HG02798 (cell line): ENCODE data around the gene ATG9B.
A peak's percentile ranks its signal among the peaks of the same experiment; 100 is the strongest.

Source experiments
- ATAC-seq: cut with Tn5 transposase; IDR thresholded peaks from one replicate; pipeline ENCODE4 v1.9.1; 2021; ENCODE audit warnings: mild to moderate bottlenecking; ENCODE audit not compliant: unreplicated experiment, poor library complexity

ATG9B gene

DNA sequence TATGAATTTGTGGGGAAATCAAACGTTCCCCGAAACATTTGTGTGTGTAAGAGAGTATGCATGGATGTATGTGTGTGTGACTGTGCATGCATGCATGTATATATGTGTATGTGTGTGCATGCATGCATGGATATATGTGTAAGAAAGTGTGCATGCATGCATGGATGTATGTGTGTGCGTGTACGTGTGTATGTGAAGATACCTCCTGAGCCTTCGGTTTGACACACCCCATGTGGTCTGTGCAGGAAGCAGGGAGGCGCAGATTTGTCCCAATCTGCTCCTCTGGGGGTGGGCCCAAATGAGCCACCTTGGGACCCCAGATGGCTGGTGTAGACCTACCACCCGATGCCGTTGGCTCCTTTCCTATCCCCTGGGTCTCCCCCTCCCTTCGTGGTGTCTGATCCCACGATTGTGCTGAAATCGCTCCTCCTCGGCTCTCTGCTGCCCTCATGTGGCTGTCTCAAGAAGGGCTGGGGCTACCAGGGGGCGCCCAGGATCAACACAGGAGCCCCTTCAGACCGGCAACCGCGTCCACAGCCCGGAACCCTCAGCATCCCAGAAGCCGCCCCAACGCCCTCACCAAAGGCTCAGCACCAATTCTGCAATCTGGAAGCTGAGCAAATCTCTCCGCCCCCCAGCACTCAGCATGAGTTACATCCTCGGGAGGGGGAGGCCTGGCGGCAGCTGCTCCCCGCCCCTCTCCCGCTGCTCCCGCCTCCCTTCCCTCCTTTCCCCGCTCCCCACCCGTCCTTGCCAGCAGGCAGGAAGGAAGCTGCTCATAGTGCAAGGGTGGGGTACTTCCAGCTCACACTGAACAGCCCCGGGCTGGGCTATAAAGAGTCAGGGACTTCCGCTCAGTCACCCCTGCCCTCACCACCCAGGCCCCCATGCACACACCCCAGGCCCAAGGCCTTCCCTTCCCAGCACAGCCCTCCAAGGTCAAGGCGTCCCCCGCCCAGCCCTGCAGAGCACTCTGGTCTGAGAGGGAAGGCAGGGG lies 35.8 kb downstream of the ATG9B start:
- ATAC-seq, result no peak

DNA sequence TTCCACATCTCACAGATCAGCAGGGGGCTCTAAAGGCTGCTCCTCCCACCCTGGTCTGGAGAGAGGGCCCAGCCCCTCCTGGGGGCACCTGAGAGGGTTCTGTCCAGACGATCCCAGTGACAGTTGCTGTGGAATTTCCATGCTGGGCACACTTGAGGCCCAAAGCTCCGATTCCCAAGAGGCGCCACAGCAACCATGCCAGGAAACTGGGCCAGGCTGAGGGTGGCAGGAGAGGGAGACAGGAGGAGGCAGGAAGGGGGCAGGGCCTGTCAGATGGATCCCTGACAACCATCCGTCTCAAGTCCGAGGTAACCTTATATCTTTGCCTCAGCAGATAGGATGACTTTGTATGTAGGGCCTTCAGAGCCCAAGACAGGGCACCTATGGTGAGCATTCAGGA lies 37.7 kb downstream of the ATG9B start:
- ATAC-seq, result no peak

DNA sequence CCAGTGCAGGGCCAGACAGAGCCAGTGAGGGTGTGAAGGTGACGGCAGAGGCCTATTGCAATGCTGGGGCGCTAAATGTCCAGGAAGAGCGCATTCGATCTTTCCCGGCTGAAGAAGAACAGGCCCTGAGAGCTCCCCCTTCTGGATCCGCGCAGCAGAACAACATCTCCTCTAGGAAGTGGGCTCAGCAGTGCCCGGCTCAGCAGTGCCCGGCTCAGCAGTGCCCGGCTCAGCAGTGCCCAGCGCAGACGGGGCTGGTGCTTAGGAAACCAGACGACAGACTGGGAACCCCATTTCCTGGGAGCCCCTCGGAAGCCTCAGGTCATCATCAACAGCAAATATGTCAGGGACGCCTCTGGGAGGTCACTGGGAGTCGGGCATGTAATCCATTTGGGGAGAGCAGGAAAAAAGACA lies 38.2 kb downstream of the ATG9B start:
- peak; percentile 54 for ATAC-seq

DNA sequence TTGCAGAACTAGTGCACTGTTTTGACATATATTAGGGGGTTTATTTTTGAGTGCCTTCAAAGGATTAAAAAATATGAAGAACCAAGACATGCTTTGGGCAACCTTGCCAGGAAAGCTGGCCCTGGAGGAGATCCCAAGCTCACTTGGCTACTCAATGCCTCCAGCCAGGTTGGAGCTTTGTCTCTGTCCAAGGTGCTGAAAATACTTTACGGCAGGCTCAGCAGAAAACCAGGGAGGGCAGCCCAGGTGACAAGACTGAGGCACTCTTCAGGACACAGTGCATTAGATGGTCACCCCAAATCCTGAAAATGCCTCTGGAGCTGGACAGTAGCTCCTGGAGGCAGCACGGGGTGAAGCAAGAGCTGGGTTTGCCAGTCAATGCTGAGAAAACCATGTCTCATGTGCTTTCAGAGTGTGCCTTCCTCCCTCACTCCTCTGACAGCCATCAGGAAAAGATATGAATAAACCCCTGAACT lies 40.4 kb downstream of the ATG9B start:
- no peak for ATAC-seq

DNA sequence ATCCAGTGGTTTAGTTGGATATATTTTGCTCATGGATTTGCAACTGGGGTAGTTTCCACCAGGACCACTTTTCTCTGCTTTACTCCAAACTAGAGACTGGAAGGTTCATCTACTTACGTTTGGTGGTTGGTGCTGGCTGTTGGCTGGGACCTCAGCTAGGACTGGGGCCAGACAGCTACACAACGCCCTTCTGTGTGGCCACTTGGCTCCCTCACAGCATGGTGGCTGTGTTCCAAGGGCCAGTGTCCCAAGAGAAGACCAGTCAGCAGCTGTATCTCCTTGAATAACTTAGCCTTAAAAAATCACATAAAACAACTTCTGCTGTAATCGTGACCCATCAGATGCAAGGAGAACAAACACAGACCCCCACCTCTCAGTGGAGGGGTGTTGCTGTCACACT lies 41.9 kb downstream of the ATG9B start:
- ATAC-seq, result no peak

DNA sequence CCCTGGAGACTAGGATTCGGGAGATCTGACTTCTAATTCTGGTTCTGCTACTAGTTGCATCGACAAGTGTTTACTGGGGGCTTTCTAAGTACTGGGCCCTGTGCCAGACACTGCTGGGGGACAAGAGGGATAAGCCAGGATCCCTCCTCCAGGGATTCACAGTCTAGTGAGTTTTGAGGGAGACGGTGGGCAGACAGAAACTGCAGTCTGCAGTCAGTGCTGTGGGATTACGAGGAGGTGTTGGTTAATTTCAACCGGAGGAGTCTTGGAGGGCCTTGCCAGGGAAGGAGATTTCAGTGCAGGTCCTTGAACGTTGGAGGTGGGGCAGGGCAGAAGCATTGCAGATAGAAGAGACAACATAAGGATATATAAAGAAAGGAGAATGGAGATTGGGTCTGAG lies 42.6 kb downstream of the ATG9B start:
- ATAC-seq, result no peak

DNA sequence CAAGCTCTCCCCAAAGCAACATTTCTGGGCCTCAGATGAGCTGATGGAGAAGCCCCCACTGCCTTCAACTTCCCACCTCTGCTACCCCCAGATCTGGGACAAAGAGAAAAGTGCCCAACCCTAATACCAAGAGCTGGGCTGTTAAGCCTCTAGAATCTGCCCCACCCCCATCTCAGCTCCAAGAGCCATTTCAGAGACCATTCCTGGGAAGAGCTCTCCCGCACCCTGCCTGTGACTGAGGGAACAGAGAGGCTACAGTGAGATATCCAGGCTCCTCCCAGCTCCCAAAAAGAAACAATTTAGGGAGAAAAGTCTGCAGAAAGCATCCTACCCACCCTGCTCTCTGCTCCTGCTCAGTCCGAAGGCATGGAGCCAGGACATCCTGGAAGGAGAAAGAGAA lies 43.6 kb downstream of the ATG9B start:
- ATAC-seq, result no peak

DNA sequence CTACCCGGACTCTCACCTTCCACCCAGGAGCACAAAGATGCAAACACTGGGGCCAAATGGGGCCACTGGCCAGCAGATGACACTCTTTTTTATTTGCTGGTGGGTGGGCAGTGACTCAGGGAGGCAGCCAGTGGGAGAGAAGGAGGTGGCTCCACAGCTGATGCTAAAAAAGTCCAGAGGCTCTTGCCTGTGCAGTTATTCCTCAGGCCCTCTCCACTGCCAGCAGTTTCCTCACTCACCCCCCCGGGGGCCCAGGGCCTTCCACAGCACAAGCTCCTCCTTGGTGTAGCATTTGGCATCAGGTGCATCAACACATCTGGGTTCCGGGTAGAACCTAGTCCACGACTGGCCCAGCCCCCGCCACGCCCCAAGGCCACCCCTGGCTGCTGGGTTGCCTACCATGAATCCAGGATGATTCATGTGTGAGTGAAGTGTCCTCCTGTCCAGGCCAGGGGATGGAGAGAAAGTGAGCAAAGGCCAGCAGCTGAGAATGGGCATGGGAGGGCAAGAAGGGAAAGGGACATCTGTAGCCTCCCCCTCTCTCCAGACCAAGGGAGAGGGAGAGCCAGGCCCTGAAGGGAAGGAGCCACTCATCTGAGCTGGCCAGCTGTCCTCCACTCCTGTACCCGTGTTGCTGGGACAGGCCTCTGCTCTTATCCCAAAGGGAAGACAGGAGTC lies 44.4 kb downstream of the ATG9B start:
- no peak for ATAC-seq

DNA sequence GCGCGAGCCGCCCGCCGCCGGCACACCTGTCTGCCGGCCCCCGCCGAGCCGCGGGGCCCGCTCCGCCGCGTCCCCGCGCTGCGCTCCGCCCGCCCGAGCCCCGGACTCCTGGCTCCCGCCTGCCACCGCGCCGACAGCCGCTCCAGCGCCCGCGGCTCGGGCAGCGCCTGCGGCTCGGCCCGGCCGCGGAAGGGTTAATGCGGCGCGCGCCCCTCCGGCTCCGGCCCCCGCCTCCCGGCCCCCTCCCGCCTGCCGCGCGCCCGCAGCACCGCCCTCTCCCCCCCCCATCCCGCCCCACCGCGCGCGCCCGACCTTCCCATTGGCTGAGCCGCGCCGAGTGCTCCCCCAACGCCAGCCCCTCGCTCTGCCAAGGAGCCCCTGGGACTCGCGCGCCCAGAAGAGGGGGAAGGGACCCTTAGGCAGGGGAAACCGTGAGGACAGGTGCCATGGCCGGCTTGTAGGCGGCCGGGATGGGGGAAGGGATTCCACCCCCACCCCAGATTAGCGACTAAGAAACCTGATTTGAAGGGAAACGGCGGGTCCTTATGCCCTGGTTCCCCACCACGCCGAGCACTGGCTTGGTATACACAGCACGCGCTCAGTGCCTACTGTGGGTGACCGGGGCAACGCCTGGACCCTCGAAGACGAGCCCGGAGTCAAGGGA lies 46.0 kb downstream of the ATG9B start, which contains the start of gene KCNH2:
Gene KCNH2 (minus strand): TSS at position 196 of the 664 bp plus-strand sequence. CDS start 408 bp downstream, outside the sequence.
- no peak for ATAC-seq

DNA sequence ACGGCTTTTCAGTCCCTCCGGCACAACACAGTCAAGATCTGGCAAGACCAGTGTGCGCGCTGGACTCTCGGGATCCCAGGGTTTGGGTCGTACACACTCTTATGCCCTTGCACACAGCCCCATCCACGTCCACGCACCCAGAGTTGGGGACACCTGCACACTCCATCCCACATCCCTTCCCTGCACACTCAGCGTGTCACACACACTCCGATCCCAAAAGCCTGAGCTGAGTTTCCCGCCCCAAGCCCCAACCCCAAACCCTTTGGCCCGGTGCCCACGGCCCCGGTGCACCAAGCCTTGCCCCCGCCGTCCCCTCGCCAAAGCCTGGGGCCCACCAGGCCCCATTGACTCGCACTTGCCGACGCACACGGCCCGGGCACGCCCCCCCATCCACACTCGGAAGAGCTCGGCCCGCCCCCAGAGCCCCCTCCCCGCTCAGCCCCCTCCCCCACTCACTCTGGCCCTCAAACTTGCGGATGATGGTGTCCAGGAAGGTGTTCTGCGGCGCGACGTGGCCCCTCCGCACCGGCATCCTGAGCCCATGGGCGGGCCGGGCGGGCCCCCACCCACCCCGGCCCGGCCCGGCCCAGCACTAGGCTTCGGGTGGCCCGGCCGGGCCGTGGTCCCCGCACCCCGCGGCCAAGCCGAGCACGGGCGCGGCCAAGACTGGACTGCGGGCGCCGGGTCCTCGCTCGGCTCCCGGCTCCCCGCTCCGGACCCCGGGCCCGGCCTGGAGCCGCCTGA lies 46.7 kb downstream of the ATG9B start:
- ATAC-seq, result no peak

DNA sequence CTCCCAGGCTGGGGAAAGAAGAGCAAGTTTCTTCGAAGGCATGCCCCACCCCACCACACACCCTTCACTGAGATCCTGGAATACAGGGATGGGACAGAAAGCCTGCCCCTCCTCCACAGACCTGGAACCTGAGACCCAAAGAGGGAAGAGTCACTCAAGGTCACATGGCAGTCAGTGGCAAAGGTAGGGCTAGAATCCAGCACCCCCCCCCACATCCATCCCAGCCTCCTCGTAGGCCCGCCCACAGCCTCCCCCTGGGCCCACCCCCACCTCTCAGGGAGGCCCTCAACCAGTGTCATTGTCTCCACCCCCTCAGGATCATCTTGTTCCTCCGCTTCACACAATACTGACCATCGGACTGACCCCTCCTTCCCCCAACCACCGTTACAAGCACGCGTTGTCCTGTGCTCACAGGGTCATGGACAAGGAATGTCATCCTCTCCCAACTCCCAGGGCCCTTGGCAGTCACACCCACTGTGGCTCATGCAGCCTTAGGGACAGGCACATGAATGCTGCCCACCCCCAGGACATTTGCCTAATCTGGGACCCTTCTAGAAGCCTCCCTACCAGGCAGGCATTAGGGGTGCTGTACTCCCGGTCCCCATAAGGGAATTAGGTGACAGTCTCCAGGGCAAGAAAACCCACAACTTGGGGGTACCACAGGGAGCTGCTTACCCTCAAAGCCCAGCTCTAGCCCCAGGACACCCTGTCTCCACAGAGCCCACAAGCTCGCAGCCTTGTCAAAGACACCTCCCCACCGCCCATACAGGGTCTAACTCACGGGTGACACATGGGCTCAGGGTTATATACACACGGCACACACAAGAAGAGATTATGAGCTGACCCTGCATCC lies 47.5 kb downstream of the ATG9B start:
- no peak for ATAC-seq

DNA sequence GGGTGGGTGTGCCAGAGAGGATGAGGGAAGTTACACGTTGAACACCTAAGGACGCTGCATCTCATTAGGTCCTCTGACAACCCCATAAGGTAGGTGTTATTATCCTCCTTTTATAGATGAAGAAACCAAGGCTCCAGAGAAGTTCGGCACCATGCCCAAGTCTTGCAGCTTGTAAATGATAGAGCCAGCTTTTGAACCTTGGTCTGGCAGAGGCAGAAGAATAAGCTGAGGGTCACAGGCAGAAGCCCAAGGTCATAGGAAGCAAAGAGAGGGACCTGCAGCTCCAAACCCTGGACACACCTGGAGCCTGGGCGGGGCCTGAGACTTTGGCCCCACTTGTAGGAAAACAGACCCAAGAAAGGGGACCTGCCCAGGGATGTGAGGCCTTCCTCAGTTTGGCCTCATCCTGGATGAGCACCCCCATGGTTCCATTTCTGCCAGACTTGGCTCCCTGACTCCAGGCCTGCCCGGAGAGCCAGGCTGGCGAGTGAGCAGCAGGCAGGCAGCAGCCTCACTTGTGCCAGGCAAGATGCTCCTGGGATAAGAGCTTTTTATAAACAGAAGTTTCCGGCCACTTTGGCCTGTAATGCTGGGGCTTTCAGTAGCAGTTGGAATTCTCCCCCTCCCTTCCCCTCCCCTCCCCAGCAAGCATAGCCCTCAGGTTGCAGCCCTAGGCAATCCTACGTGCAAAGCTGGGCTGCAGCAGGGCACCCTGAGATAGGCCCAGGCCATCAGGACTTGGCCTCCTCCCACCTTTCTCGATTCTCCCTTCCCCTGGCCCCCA lies 48.6 kb downstream of the ATG9B start:
- ATAC-seq, result no peak

DNA sequence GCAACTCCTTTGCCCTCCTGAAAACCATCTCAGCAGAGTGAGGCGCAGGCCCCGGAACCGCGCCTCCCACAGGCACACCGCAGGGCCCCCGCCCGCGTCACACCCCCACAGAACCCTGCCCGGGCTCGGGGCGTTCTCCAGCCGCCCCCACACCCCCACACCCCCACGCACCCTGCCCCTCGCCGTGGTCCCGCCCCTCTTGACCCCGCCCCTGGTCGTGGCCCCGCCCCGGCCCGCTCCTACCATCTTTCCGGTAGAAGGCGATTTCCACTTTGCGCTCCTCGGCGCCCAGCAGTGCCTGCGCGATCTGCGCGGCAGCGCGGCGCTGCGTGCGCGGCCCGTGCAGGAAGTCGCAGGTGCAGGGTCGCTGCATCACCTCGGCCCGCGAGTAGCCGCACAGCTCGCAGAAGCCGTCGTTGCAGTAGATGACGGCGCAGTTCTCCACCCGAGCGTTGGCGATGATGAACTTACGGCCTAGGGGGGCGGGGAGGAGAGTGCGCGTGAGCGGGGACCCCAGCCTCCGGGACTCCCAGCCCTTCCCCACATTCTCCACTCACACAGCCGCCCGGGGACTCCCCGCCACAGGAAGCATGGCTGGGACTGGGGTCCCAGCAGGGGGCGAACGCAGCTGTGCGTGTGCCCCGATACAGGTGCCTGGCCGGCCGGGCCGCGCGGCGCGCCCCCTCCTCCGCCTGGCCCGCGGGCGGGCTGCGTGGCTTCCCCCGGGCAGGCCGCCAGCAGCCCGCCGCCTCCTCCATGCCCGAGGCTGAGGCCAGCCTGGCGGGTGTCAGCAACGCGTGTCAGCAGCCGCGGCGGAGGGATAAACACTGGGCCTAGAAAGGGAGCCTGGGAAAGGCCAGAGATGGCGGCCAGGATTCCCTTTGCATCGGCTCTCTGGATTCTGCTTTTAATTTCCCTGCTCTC lies 49.6 kb downstream of the ATG9B start:
- ATAC-seq, result peak; percentile 62

DNA sequence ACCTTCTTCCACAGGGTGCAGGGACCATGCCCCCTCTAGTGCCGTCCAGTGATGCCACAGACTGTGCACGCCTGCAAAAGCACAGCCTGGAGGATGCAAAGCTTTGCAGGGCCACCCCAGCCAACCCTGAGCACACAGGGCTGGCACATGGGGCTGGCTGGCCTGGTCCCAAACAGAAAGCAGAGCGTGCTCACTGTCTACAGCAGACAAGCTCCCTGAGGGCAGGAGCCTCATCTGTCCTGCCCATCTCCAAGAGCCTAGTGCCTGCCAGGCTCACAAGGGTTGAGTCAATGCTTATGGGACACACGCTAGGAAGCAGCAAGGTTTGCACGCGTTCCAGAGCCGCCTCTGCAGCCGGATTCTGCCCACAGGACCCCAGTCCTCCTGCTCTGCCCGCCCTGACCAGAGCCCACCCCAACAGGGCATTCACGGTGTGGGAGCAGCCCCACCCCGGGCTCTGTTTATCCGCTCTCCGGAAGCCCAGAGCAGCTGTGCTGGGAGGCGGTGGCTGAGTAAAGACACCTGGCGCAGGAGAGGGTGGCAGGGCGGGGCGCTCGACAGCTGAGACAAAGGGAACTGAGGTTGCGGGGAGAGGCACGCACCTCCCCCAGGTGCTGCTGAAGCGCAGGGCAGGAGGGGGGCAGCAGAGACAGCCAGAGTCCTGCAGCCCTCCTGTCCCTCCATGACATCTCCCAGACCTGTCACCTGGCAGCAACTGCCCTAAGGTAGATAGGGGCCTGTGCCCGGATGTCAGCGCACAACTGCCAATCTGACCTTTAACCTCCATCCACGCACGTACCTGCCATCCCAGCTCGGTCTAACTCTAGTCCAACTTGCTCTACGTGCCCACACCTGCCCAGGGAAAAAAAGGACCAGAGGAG lies 50.5 kb downstream of the ATG9B start:
- ATAC-seq, result no peak

DNA sequence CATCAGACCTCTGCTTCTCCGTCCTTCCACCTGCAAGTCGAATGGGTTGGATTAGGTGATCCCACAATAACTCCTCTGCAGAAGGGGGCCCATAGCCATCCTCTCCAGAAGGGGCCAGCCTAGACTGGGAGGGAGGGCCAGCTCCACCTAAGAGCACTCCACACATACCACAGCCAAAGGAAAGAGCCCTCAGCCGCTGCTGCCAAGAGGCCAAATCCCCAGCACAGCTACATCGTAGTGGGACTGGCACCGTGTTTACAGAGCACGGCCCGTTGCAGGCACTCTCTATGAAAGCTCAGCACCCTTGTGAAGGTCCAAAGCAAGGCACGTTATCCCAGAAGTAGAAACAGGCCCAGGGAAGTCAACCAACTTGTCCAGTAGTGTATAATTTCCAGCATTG lies 51.6 kb downstream of the ATG9B start:
- ATAC-seq, result no peak

DNA sequence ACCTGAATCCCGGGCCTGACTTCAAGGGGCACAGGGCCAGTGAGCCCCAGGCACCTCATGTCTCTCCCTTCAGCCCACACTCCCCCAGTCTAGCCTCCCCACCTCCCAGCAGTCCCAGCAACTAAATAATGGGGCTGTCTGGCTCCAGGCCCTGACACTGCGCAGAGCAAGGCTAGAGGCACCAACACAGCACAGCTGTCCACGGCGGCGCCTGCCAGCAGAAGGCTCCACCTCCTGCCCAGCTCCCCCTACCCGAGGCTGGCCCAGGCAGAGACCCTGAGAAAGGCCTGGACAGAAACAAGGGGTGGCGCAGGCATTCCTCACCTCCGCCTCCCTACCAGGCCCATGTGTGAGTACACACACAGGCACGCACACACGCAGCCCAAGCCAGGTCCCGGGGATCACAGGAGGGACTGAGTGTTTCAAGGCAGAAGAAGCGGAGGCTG lies 52.2 kb downstream of the ATG9B start:
- no peak for ATAC-seq
